ENCODE measurements around the gene GGN. TPM values are rescaled to one million over a fixed set of nuclear protein-coding genes. Genes with fewer than 3 reads are reported as not detected.

The GGN gene
- total and polyA plus RNA-seq, 9 of the 15 experiments (the other 6 are each of a cell fraction or from before 2014, with no cell fraction given) = 0.15 to 0.33 TPM; not detected in 7

- TF ChIP-seq CUX1 (CRISPR knock-in tag; IDR thresholded peaks at IDR 0.05) (no peak), MXD1 (CRISPR knock-in tag; IDR thresholded peaks at IDR 0.05; ENCODE audit: borderline replicate concordance, poor library complexity, severe bottlenecking) (no peak), ZC3H4 (CRISPR knock-in tag; IDR thresholded peaks at IDR 0.05; ENCODE audit: borderline replicate concordance) (no peak), YY1 (IDR thresholded peaks at IDR 0.05; ENCODE audit: borderline replicate concordance in 1 of 3, control insufficient read depth in 1 of 3, extremely low read depth in 1 of 3, insufficient read depth in 3 of 3, insufficient read length in 1 of 3, insufficient replicate concordance in 2 of 3, low read depth in 1 of 3, low read length in 2 of 3) (peak; percentile 87 to 96 (median 93)), TAF7 (tag; IDR thresholded peaks at IDR 0.05) (peak; percentile 99), ZNF76 (CRISPR knock-in tag; IDR thresholded peaks at IDR 0.05; ENCODE audit: borderline replicate concordance) (no peak), PHTF2 (CRISPR knock-in tag; IDR thresholded peaks at IDR 0.05) (no peak), PTBP1 (IDR thresholded peaks at IDR 0.05; ENCODE audit: low read depth, low read length) (no peak), KLF1 (tag; IDR thresholded peaks at IDR 0.05) (no peak), ZBTB26 (CRISPR knock-in tag; IDR thresholded peaks at IDR 0.05) (no peak), ZNF785 (CRISPR knock-in tag; IDR thresholded peaks at IDR 0.05) (no peak), CBX2 (IDR thresholded peaks at IDR 0.05; ENCODE audit: insufficient read depth, low read length, poor library complexity, severe bottlenecking) (no peak), ZNF395 (CRISPR knock-in tag; IDR thresholded peaks at IDR 0.05) (no peak), HDAC6 (IDR thresholded peaks at IDR 0.05; ENCODE audit: low read depth, low read length) (no peak), KLF16 (IDR thresholded peaks at IDR 0.05) (peak; percentile 8; the same call in 1 of the 2 replicates), NR2C2 (CRISPR knock-in tag; IDR thresholded peaks at IDR 0.05) (no peak), NR2C2 (tag; IDR thresholded peaks at IDR 0.05) (peak; percentile 89), ILK (tag; IDR thresholded peaks at IDR 0.05; ENCODE audit: borderline replicate concordance, low read depth) (no peak), CREBBP (IDR thresholded peaks at IDR 0.05; ENCODE audit: low read depth, low read length) (no peak)
These were observed 13.3 kb downstream of the GGN start, which contains the start of gene PSMD8 (continued) for GRCh38 chr19:38374332-38375097.

All from K562 (cell line).